Measurements from ENCODE around the gene TRIM34. TPM values are rescaled to one million over a fixed set of nuclear protein-coding genes. Genes with fewer than 3 reads are reported as not detected.
A peak's percentile ranks its signal among the peaks of the same experiment; 100 is the strongest.
"Not testable (repeated sequence)": the region's sequence is repeated elsewhere in the genome, so short reads cannot be mapped to it uniquely, and the experiment has no call there.

Gene TRIM34
- total RNA-seq, 1 donor from 2014 or later, result 1.6 TPM

GRCh38 chr11:5620651-5621521, 3.9 kb upstream of the TRIM34 start:
- FAIRE-seq, result no peak

GRCh38 chr11:5621580-5621979, 3.2 kb upstream of the TRIM34 start:
- FAIRE-seq (no peak), DNase-seq (ENCODE audit: low spot score in 2 of 2) (no peak)

More at GRCh38 chr11:5620651-5621521, 3.9 kb upstream of the TRIM34 start:
- no peak for DNase-seq (ENCODE audit: low spot score in 2 of 2)

DNA sequence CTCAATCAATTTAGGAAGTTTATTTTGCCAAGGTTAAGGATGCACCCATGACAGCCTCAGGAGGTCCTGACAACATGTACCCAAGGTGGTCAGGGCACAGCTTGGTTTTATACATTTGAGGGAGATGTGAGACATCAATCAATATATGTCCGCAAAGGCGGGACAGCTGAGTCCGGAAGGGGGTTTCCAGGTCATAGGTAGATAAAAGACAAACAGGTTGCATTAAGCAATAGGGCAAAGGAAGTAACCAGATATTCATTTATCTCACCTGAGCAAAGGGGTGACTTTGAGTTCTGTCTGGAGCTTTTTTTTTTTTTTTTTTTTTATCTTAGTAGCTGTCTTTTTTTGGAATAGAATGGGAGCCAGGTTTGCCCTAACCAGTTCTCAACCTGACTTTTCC, 2.0 kb upstream of the TRIM34 start:
- FAIRE-seq, result no peak
- no peak for DNase-seq (ENCODE audit: low spot score in 2 of 2)

GRCh38 chr11:5625281-5625680, 480 bp downstream of the TRIM34 start:
- FAIRE-seq, result no peak
- DNase-seq (ENCODE audit: low spot score in 2 of 2), result no peak

- DNase-seq (ENCODE audit: low spot score in 2 of 2), result no peak
- no peak for FAIRE-seq
Measured at GRCh38 chr11:5626196-5626595, 1.4 kb downstream of the TRIM34 start.

GRCh38 chr11:5631417-5631816, 6.6 kb downstream of the TRIM34 start:
- no peak for FAIRE-seq
- DNase-seq (ENCODE audit: low spot score in 2 of 2), result no peak

- DNase-seq (ENCODE audit: low spot score in 2 of 2), result no peak
- no peak for FAIRE-seq
Measured at GRCh38 chr11:5631969-5632635, 7.3 kb downstream of the TRIM34 start.

DNA sequence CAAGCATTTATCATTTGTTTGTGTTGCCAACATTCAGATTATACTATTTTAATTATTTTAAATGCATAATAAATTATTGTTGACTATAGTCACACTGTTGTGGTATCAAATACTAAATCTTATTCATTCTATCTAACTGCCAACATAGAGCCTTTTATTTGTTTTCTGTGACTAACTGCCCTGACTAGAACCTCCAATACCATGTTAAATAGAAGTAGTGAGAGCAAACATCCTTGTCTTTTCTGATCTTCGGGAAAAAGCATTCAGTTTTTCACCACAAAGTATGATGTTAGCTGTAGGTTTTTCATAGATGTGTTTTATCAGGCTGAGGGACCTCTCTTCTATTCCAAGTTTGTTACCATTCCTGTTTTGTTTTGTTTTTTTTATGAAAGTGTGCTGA, 15.2 kb downstream of the TRIM34 start:
- FAIRE-seq, result no peak

DNA sequence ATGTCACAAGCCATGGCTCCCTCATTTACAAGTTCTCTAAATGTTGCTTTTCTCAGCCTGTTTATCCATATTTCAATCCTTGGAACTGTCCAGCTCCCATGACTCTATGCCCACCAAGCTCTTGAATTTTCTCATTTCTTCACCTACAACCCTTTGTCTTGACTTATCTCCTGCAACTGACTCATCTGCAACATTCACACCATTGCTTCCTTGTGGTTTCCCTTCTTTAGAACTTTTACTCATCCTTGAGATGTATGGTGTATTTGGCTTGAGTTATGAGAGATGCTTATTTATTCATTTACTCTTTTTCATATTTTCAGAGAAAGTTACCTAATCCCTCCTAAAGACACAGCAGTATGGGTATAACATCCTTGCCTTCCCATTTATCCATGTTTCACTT, 18.8 kb downstream of the TRIM34 start:
- DNase-seq (ENCODE audit: low spot score in 2 of 2) (no peak), FAIRE-seq (no peak)

More for the DNA sequence above, 15.2 kb downstream of the TRIM34 start:
- no peak for DNase-seq (ENCODE audit: low spot score in 2 of 2)

DNA sequence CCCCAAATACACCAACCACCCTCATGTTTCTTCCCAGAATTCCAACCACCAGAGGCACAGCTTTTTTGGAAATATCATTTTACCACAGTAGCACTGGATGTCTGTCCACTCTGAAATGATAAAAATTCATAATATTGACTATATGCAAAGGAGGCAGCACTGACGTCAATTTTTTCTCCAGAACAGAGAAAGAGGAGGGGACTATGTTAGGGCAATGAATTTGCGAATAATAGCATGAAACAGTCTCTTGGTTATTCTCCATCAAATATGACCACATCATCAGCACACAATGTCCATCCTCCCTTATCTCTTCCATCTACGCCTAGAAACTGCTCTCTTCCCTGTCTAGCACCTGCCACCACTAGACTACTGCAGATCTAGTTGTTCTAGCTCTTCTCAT, 21.3 kb downstream of the TRIM34 start:
- FAIRE-seq (no peak), DNase-seq (ENCODE audit: low spot score in 2 of 2) (no peak)

- FAIRE-seq, result no peak
- no peak for DNase-seq (ENCODE audit: low spot score in 2 of 2)
Measured at GRCh38 chr11:5655474-5655873, 30.7 kb downstream of the TRIM34 start.

GRCh38 chr11:5656956-5657355, 32.2 kb downstream of the TRIM34 start:
- DNase-seq (ENCODE audit: low spot score in 2 of 2); FAIRE-seq: not testable (repeated sequence)

- DNase-seq (ENCODE audit: low spot score in 2 of 2) (no peak), FAIRE-seq (no peak)
Measured at GRCh38 chr11:5658318-5658717, 33.5 kb downstream of the TRIM34 start.

GRCh38 chr11:5663511-5663910, 38.7 kb downstream of the TRIM34 start:
- FAIRE-seq, result peak; percentile 3

GRCh38 chr11:5665051-5665570, 40.3 kb downstream of the TRIM34 start:
- FAIRE-seq (no peak), DNase-seq (ENCODE audit: low spot score in 2 of 2) (no peak)

More at GRCh38 chr11:5663511-5663910, 38.7 kb downstream of the TRIM34 start:
- DNase-seq (ENCODE audit: low spot score in 2 of 2), result no peak

DNA sequence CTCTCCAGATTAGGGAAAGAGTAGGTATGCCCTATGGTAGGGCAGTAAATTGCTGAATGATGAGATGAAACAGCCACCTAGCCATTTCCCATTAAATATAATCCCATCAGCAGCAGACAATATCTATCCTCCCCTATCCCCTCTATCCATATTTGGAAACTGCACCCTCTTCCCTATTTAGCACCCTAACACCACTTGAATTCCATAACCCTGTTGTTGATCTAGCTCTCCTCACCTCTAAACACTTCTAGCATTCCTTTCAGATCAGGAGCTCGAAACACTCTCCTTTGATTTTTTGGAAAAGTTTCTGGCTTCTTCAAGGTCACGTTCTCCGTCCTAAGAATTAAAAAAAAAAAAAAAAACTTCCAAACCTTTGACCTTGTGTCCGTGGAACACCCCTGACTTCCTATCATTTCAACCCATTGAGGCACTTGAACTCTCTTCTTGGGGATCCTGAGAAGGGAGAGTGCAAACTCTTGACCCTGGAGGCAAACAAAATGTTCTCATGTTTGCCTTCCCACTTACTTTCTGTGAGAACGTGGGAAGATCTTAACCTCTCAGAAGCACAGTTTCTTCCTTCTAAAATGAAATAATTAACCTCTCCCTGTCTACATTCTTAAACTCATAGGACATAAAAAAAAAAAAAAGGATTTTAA, 41.1 kb downstream of the TRIM34 start:
- FAIRE-seq, result no peak

DNA sequence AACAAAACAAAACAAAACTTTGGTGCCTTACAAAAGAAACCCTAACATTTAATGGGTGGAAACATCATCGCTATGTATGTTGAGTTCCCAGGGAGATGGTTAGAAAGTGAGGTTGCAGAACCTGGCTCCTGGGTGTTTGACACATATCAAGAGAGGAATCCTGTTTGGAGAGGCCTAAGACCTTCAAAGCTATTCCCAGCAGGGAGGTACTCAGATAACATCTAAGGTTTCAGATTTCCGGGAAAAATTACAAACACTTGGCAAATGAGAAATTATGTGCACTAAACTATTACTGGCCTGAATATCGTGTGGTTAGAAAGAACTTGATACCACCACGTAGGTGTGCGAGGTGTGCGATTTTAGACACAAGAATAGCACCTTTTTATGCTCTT, 41.6 kb downstream of the TRIM34 start:
- FAIRE-seq, result no peak
- DNase-seq (ENCODE audit: low spot score in 2 of 2), result no peak

More for the DNA sequence above, 41.1 kb downstream of the TRIM34 start:
- no peak for DNase-seq (ENCODE audit: low spot score in 2 of 2)

GRCh38 chr11:5671831-5672230, 47.0 kb downstream of the TRIM34 start:
- no peak for DNase-seq (ENCODE audit: low spot score in 2 of 2)
- FAIRE-seq, result no peak

GRCh38 chr11:5674391-5674790, 49.6 kb downstream of the TRIM34 start:
- DNase-seq (ENCODE audit: low spot score in 2 of 2), result no peak
- FAIRE-seq, result no peak

GRCh38 chr11:5679811-5680210, 55.0 kb downstream of the TRIM34 start:
- DNase-seq (ENCODE audit: low spot score in 2 of 2) (no peak), FAIRE-seq (no peak)

DNA sequence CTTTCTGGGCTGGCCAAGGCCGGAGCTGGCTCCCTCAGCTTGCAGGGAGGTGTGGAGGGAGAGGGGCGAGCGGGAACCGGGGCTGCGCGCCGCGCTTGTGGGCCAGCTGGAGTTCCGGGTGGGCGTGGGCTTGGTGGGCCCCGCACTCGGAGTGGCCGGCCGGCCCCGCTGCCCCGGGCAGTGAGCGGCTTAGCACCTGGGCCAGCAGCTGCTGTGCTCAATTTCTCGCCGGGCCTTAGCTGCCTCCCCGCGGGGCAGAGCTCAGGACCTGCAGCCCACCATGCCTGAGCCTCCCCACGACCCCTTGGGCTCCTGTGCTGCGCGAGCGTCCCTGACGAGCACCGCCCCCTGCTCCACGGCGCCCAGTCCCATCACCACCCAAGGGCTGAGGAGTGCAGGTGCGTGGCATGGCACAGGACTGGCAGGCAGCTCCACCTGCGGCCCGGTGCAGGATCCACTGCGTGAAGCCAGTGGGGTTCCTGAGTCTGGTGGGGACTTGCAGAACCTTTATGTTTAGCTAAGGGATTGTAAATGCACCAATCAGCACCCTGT, 58.2 kb downstream of the TRIM34 start:
- FAIRE-seq; DNase-seq (ENCODE audit: low spot score in 2 of 2): not testable (repeated sequence)

Measured in frontal cortex (tissue), 4 donors.